GM18508 (cell line): Measurements from ENCODE around the gene KLHL3.

Source experiments
- ATAC-seq: cut with Tn5 transposase; IDR thresholded peaks from one replicate; pipeline ENCODE4 v1.9.1; 2021; ENCODE audit warnings: moderate number of reproducible peaks; ENCODE audit not compliant: insufficient read depth, unreplicated experiment

Gene KLHL3

GRCh38 chr5:137710086-137710485 lies 25.8 kb downstream of the KLHL3 start:
- ATAC-seq: no peak

GRCh38 chr5:137708796-137709559 lies 26.9 kb downstream of the KLHL3 start:
- no peak for ATAC-seq

DNA sequence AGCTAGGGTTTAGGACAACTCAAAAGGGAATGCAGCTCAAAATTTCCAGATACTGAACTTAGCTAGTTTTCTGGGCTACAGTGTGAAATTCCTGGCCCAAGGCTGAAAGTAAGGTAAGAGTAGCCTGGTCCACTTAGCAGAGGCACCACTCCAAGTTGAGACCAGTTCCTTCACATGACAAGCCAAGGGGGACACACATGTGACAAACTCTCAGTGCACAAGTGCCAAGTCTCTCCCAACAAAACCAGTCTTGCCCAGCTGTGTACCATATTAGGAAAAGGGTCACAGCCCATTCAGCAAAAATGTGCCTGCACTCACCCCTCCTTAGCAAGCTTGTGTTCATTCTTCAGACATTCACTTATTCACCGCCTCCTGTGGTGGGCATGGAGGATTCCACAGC lies 27.8 kb downstream of the KLHL3 start:
- no peak for ATAC-seq

- ATAC-seq: no peak
Observed at GRCh38 chr5:137706841-137707240, 29.0 kb downstream of the KLHL3 start.

DNA sequence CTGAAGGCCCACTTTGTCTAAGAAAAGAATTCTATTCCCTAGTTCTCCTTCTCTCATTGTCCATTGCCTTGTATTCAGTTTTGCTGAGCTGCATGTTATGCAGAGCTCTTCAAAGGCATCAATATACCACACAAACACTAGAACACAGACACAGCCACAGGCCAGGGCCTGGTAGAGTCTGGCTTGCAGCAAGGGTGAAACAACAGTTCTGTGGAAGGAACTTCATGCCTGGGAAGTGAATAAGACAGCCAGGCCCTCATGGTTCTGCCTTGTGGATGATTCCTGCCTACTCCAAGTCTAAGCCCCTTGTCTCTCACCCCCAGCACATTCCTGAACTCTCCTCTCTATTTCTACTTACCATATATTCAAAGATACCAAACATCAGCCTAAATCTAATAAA lies 30.8 kb downstream of the KLHL3 start:
- no peak for ATAC-seq

DNA sequence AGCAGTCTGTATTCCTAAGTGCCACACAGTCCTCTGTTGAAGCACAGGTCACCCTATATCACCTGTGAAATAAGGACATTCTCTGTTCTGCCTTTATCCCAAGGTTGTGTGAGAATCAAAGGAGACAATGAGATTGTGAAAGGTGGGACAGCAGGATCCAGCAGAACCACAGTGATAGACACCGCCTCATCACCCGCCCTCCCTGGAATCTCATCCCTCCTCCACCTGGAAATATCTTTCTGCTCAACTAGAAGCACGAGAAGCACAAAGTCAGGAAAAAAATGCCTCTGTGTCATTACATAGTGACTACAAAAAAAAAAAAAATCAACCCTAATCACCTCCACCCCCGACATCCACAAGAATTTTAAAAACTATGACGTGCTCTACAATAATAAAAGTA lies 32.3 kb downstream of the KLHL3 start:
- no peak for ATAC-seq

DNA sequence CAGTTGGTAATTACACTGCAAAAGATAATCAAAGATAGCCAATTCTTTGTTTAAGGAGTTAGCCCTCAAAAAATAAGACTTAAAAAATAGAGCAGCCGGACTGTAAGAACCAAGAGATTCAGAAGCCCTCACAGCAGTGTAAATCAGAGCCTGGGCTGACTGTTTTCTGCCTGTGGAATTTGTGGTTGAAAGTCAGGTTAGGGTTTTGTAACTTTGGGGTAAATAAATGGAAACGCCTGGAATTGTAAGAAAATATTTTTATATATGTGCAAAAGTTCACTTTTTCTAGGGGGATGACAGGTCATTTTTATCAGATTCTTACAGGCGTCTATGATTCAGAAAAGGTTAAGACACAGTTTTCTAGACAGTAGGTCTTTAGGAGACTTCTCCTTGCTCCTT lies 35.6 kb downstream of the KLHL3 start:
- no peak for ATAC-seq

DNA sequence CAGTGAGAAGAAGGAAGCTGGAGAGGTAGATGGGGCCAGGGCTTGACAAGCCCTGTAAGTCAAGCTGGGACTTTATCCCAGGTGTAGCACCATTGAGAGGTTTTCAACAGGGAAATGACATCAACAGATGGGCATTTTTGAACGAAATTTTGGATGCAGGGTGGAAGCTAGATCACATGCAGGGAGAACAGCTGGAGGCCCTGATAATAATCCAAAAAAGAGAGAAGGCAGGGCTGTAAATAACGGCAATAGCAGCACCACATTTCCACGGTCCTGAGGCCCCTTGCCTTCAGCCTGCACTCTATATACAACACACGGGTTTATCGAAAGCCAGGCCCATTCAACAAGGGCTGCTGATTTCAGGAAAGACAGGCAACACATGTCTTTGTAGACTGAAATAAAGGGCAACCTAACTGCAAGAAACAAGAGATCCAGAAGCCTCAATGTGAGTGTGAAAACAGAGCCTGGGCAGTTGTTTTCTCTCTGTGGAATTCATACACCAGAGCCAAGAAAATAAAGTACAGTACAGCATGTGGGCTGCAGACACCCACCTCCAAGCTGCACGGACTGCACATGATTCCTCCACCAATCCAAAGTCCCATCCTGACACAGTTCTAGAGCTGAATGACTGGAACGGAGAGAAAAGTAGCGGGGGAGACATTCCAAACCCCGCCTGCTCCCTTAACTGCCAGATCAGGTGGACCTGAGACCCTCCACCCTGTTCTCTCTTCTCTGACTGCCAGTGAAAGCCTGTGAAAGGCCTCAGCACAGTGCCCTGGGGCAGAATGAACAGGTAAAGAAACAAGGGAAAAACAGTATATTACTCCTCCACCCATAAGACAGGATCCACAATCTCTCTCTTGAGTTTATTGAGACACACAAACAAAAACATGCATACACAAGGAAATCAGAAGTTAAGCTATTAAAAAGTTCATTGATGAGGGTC lies 36.3 kb downstream of the KLHL3 start:
- ATAC-seq: no peak

DNA sequence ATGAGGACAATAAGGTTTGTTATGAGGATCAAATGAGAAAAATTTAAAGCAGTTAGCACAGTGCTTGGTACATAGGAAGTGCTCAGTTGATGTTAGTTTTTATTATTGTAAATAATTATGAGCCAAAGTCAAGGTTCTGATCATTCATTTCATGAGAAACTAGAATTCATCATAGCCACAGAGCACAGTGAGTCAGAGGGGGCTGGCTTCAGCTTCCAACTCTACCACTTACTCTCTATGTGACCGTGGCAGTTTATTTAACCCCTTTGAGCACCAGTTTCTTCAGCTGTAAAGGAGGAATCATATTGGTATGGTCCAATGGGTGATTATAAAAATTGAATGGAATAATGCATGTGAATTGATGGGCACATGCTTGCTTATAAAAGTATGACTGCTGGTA lies 39.4 kb downstream of the KLHL3 start:
- no peak for ATAC-seq

DNA sequence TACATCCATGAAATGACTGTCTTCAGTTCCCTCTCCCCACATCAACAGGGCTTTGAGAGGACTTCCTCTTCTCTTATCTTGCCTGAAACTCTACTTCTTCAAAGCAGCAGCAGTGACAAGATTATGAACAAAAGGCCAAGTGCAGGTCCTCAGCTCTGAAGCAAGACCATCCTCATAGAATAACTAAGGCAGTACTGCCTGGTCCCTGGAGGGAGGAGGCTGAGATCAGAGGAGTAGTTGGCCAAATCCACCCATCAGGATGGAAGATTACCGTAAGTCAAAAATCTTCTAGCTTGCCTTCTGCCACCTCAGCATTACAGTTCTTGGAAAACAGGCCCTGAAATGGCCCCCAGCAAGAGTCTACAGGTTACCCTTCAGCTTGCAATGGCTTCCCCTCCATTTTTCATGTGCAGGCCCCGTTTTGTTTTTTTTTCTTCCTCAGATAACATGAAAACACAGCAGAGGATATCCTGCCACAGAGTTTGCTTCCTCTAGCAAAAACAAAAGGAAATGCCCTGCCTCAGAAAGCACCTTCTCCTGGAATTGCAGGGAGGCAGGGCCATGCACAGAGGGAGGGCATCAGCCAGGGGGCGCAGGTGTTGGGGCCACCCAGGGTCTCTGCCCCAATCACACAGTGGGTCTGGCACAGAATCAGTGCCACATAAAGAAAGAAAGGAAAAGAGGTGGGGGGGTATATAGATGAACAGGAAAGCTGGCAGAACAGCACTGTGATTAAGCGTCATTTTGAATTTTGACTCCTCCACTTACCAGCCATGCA lies 40.0 kb downstream of the KLHL3 start:
- no peak for ATAC-seq

DNA sequence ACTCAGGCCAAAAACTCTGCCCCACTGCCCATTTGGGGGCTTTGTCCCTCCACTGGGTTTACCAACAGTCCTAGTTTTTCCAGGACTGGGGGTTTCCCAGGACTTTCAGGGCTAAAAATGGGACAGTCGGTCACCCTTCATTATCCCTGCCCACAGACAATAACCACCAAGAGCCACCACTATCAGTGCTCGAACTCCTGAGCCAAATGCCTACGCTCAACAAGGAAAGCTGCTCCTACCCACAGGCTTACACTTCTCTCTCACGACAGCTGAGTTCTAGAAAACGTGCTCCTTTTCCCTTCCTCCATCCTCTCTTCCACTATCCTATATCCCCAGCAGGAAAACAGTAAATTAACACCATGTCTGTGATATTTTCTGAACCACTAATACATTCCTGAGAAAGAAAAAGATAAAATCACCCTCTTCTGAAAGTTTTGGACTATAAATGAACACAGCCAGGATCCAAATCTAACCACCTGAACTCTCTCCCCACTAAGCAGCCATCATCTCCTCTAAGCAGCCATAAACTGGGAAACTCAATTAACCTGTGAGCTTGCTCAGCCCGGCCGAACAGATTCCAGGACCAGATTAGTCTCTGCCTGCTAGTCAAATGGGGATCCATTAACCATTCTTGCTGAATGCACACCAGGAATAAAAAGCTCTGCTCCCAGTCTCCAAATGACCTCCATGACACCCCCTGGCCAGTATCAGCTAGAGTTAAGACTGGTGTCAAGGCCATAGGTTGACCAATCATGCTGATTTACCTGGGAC lies 41.8 kb downstream of the KLHL3 start:
- ATAC-seq: no peak

- ATAC-seq: no peak
Observed at GRCh38 chr5:137693307-137693950, 42.5 kb downstream of the KLHL3 start.

DNA sequence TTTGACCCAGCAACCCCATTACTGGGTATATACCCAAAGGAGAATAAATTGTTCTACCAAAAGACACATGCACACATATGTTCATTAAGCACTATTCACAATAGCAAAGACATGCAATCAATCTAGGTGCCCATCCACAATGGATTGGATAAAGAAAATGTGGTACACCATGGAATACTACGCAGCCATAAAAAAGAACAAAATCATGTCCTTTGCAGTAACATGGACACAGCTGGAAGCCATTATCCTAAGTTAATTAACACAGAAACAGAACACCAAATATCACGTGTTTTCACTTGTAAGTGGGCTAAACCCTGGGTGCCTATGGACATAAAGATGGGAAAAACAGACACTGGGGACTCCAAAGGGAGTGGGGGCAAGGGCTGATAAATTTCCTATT lies 46.6 kb downstream of the KLHL3 start:
- ATAC-seq: no peak

DNA sequence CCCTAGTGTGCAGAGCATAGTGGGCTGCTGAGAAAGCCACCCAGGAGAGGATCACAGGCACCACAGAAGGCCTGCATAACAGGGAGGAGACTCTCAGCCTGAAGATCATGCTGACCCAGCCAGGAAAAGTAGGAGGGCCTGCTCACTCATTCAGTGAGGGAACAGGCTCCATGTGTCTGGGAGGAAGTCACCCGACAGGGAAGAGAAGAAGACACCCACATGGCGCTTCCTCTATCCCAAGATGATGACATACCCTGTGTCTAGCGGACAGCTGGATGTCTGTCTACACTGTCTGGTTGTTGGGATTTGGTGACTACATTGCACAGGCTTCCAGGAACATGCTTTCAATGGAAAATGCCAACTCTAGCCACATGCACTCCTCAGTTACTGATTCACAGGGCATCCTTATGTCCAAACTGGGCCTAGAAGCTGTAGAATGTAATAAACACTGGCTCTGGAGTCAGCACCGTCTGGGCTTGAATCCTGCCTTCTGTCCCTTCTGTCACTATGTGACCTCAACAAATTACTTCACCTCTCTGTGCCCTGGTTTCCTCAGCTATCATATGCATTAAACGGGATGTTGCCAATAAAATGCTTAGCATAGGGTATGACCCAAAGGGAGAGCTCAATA lies 47.6 kb downstream of the KLHL3 start:
- ATAC-seq: no peak

DNA sequence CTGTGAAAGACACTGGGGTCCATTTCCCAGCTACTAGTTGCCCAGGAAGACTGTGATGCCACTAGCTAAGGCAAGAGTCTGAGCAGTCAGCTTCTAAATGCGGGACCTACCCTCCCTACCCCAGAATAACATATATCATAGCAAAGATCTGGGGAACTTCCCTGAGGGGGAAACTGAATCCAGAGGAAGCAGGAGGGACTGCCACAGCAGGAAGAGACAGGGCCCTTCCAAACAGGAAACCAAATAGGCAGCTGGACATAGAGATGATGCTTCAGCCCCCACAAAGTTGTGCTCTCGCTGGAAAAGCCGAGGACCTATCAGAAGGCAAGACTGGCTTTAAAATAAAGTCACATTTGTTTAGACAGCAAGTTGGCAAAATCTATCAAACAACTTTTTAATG lies 51.1 kb downstream of the KLHL3 start:
- no peak for ATAC-seq

GRCh38 chr5:137681191-137681590 lies 54.7 kb downstream of the KLHL3 start:
- ATAC-seq: no peak

- no peak for ATAC-seq
Observed at GRCh38 chr5:137679910-137680309, 56.0 kb downstream of the KLHL3 start.

DNA sequence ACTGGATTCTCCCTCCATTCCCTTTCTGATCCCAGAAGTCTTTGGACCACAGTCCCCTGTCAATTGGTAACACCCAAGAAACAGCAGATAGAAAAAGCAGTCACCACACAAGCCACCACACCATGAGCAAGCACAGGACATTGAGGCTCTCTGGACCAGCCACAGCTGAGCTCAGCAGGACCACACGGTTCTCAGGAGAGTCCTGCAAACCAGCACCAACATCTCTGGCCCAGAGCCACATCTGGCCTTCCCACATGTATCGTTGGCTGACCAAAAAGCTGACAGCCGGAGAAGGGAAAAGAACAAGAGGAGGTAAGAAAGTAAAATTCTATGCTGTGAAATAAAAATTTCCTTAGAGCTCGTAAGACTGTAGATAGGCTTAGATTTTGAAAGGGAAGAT lies 56.7 kb downstream of the KLHL3 start:
- no peak for ATAC-seq

GRCh38 chr5:137672881-137673280 lies 63.0 kb downstream of the KLHL3 start:
- no peak for ATAC-seq
